Nephron progenitor cell (in vitro differentiated cells): Measurements from ENCODE around the gene HS3ST5.

Source experiments
- DNase-seq: peaks from one replicate; pipeline ENCODE4 v3.0.0; 2021
- H3K27ac Mint-ChIP-seq: 2 replicates; pipeline ENCODE4 v1.8.0; 2021; ENCODE audit warnings: mild to moderate bottlenecking, moderate library complexity, mixed read lengths
- H3K27me3 Mint-ChIP-seq: 2 replicates; pipeline ENCODE4 v1.8.0; 2021; ENCODE audit warnings: mild to moderate bottlenecking, low read depth, mixed read lengths; ENCODE audit not compliant: poor library complexity
- H3K36me3 Mint-ChIP-seq: 2 replicates; pipeline ENCODE4 v1.8.0; 2021; ENCODE audit warnings: low read depth, mixed read lengths
- H3K4me1 Mint-ChIP-seq: 2 replicates; pipeline ENCODE4 v1.8.0; 2021; ENCODE audit warnings: mixed read lengths
- H3K4me3 Mint-ChIP-seq: 2 replicates; pipeline ENCODE4 v1.8.0; 2021; ENCODE audit warnings: mild to moderate bottlenecking, moderate library complexity, mixed read lengths
- H3K9me3 Mint-ChIP-seq: 2 replicates; pipeline ENCODE4 v1.8.0; 2021; ENCODE audit warnings: mild to moderate bottlenecking, moderate library complexity, mixed read lengths
- CTCF ChIP-seq: fragments of 200-600 bp; sonication (generic); IDR thresholded peaks from 2 replicates; pipeline ENCODE4 v1.5.0; 2021; ENCODE audit warnings: antibody characterized with exemption

The HS3ST5 gene

GRCh38 chr6:114040871-114041270 lies 302.0 kb downstream of the HS3ST5 start:
- DNase-seq, result no peak
- Mint-ChIP-seq H3K27me3 (peaks cover 3% of the 10 kb centered on the region), H3K9me3 (no peaks in the 10 kb centered on the region), H3K4me1 (no peaks in the 10 kb centered on the region), H3K4me3 (no peak overlapping the region), H3K36me3 (no peaks in the 10 kb centered on the region), H3K27ac (no peak overlapping the region)
- TF ChIP-seq CTCF, result no peak

DNA sequence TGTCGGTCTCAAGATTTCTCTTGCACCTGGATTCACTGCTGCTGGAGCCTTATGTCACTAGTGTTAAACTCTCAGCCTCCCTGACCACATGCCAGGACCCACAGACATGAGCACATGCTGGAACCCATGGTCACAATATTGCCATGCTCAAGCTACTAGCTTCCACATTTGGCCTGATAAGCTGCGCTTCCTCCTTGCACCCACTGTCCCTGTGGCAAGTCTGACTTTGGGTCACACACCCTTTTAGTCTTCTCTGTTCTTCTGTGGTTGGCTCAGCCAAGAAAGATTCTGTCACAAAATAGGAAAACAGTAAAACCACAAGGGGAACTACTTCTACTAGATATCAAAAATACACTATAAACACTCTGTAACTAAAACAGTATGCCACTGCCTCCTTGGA lies 303.0 kb downstream of the HS3ST5 start:
- no peak for TF ChIP-seq CTCF
- no peak for DNase-seq
- H3K27me3 Mint-ChIP-seq, result no peaks in the 10 kb centered on the region
- H3K36me3 Mint-ChIP-seq, result no peaks in the 10 kb centered on the region
- H3K27ac Mint-ChIP-seq, result no peak overlapping the region
- no peak overlapping the region for H3K4me3 Mint-ChIP-seq
- H3K4me1 Mint-ChIP-seq, result no peaks in the 10 kb centered on the region
- H3K9me3 Mint-ChIP-seq, result no peaks in the 10 kb centered on the region

DNA sequence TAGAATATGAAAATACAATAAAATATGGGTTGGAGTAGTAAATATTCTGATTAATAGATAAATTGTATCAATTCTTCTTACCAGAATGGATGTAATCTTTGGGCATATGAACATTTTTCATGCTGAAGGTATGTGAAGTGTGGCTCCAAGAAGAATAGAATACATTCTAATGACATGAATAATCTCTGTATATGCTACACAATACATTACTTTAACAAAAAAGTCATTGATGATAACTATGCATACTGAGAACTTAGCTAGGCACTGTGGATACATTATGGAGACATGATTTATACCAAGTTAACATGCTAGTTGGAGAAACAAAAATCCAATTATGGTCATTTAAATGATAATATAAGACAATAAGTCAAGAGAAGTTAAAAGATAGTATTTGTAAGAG lies 309.2 kb downstream of the HS3ST5 start:
- DNase-seq, result no peak
- no peak overlapping the region for H3K27ac Mint-ChIP-seq
- H3K36me3 Mint-ChIP-seq, result no peaks in the 10 kb centered on the region
- TF ChIP-seq CTCF, result no peak
- no peaks in the 10 kb centered on the region for H3K27me3 Mint-ChIP-seq
- H3K9me3 Mint-ChIP-seq, result no peaks in the 10 kb centered on the region
- H3K4me3 Mint-ChIP-seq, result no peak overlapping the region
- no peaks in the 10 kb centered on the region for H3K4me1 Mint-ChIP-seq

DNA sequence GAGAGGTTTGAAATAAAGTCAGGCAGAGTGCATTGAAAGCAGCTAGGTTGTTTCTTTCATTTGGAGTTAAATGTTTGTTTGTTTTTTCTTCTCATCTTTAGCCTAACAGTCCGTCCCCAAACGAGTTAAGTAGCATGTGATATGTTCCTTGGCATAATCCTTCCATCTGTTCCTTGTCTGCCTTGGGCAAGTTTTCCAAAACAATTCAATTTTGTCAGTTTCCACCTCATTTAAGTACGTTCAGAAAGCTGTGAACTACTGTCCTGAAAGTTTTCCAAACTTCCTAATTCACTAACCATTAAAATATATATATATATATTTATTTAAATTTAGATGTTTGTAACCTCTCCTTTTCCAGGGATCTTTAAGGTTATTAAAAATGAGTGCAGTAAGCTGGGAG lies 310.1 kb downstream of the HS3ST5 start:
- Mint-ChIP-seq H3K9me3 (no peaks in the 10 kb centered on the region), H3K27me3 (no peaks in the 10 kb centered on the region), H3K36me3 (no peaks in the 10 kb centered on the region), H3K27ac (no peak overlapping the region), H3K4me1 (no peaks in the 10 kb centered on the region), H3K4me3 (no peak overlapping the region)
- DNase-seq, result no peak
- TF ChIP-seq CTCF, result no peak

GRCh38 chr6:114030767-114031166 lies 312.1 kb downstream of the HS3ST5 start:
- Mint-ChIP-seq H3K27ac (no peak overlapping the region), H3K4me3 (no peak overlapping the region), H3K36me3 (no peaks in the 10 kb centered on the region), H3K27me3 (no peaks in the 10 kb centered on the region), H3K4me1 (no peaks in the 10 kb centered on the region), H3K9me3 (no peaks in the 10 kb centered on the region)
- no peak for TF ChIP-seq CTCF
- no peak for DNase-seq

- no peaks in the 10 kb centered on the region for H3K9me3 Mint-ChIP-seq
- H3K27me3 Mint-ChIP-seq, result no peaks in the 10 kb centered on the region
- no peak overlapping the region for H3K4me3 Mint-ChIP-seq
- no peak for TF ChIP-seq CTCF
- H3K27ac Mint-ChIP-seq, result no peak overlapping the region
- no peaks in the 10 kb centered on the region for H3K4me1 Mint-ChIP-seq
- DNase-seq, result no peak
- no peaks in the 10 kb centered on the region for H3K36me3 Mint-ChIP-seq
Measured at GRCh38 chr6:114024746-114025145, 318.1 kb downstream of the HS3ST5 start.
